OCI-LY7 (cell line): ENCODE measurements around the gene GPRIN1. TPM values are rescaled to one million over a fixed set of nuclear protein-coding genes. Genes with fewer than 3 reads are reported as not detected.

Experiments
- Bru-seq: library from RNA; stranded (reverse); fragments of 400-500 nt; gene quantifications from one replicate; lab custom pipeline; 2021; lab: Mats Ljungman, UMichigan
- BruChase-seq, 2 experiments: library from RNA; stranded (reverse); fragments of 400-500 nt; gene quantifications; one replicate each; lab custom pipeline; 2021; lab: Mats Ljungman, UMichigan
- BruUV-seq: library from RNA; stranded (reverse); fragments of 400-500 nt; replicated peaks from 2 replicates; lab custom pipeline; 2021; lab: Mats Ljungman, UMichigan
- CTCF ChIA-PET: fragments of 300-600 bp; sonication (Branson Sonifier 250); formaldehyde crosslinking; loops from one replicate; lab custom pipeline; 2022; ENCODE audit warnings: antibody characterized with exemption; ENCODE audit not compliant: unreplicated experiment; lab: Charles Lee
- POLR2A ChIA-PET: fragments of 300-600 bp; sonication (Branson Sonifier 250); formaldehyde crosslinking; loops from one replicate; lab custom pipeline; 2022; ENCODE audit warnings: antibody characterized with exemption; lab: Charles Lee
- DNase-seq: peaks from one replicate; pipeline ENCODE4 v3.0.0-alpha.2; 2015; ENCODE audit warnings: low spot score
- H2AFZ ChIP-seq: fragments of 200-600 bp; sonication (generic), shearing (Covaris generic); 2 replicates; pipeline ENCODE4 v1.6.1; 2014; ENCODE audit warnings: mild to moderate bottlenecking, antibody characterized with exemption, low read length, moderate library complexity
- H3K27ac ChIP-seq: fragments of 200-600 bp; sonication (generic); 2 replicates; pipeline ENCODE4 v1.5.1; 2014; ENCODE audit warnings: mixed run types, low read depth, mild to moderate bottlenecking, moderate library complexity, low read length, inconsistent platforms; ENCODE audit not compliant: poor library complexity, severe bottlenecking
- H3K36me3 ChIP-seq: fragments of 200-600 bp; sonication (generic); 2 replicates; pipeline ENCODE4 v1.6.1; 2014; ENCODE audit warnings: mild to moderate bottlenecking, antibody characterized with exemption, low read length, moderate library complexity, mixed read lengths; ENCODE audit not compliant: insufficient read depth
- H3K4me1 ChIP-seq: fragments of 200-600 bp; sonication (generic); 2 replicates; pipeline ENCODE4 v1.5.1; 2014; ENCODE audit warnings: mild to moderate bottlenecking, low read length; ENCODE audit not compliant: insufficient read depth, poor library complexity, severe bottlenecking
- H3K4me2 ChIP-seq: fragments of 200-600 bp; sonication (generic); 2 replicates; pipeline ENCODE4 v1.6.1; 2014; ENCODE audit warnings: mild to moderate bottlenecking, low read length
- H3K4me3 ChIP-seq: fragments of 200-600 bp; sonication (generic); 2 replicates; pipeline ENCODE4 v1.5.1; 2014; ENCODE audit warnings: mild to moderate bottlenecking, low read depth, low read length; ENCODE audit not compliant: poor library complexity, severe bottlenecking
- H3K79me2 ChIP-seq: fragments of 200-600 bp; sonication (generic); 2 replicates; pipeline ENCODE4 v1.6.1; 2016; ENCODE audit warnings: low read depth, mild to moderate bottlenecking, low read length, moderate library complexity, mixed read lengths; ENCODE audit not compliant: insufficient read depth
- H3K9me2 ChIP-seq: fragments of 200-600 bp; sonication (generic); 2 replicates; pipeline ENCODE4 v1.6.1; 2016; ENCODE audit warnings: mild to moderate bottlenecking, low read length, mixed read lengths; ENCODE audit not compliant: insufficient read depth
- H3K9me3 ChIP-seq: fragments of 200-600 bp; sonication (generic); 2 replicates; pipeline ENCODE4 v1.6.1; 2014; ENCODE audit warnings: mild to moderate bottlenecking, mixed run types, low read length, mixed read lengths
- H4K20me1 ChIP-seq: fragments of 200-600 bp; sonication (generic); 2 replicates; pipeline ENCODE4 v1.6.1; 2014; ENCODE audit warnings: mild to moderate bottlenecking, antibody characterized with exemption, low read length, moderate library complexity, mixed read lengths; ENCODE audit not compliant: insufficient read depth
- CTCF ChIP-seq: fragments of 200-600 bp; sonication (generic); conservative IDR thresholded peaks from 2 replicates; pipeline ENCODE4 v1.5.1; 2014; ENCODE audit warnings: mild to moderate bottlenecking, antibody characterized with exemption, low read length, moderate library complexity, mixed read lengths
- EZH2phosphoT487 ChIP-seq: fragments of 200-600 bp; sonication (generic); IDR thresholded peaks from 2 replicates; pipeline ENCODE4 v1.6.1; 2018; ENCODE audit warnings: low read depth, borderline replicate concordance, mild to moderate bottlenecking, mixed run types, antibody characterized with exemption, low read length, moderate library complexity, mixed read lengths
- intact Hi-C: fragments of 100-400 bp; cut with micrococcal nuclease; formaldehyde crosslinking; loops from one replicate; pipeline ENCODE4 v1.10.0; 2022; ENCODE audit not compliant: unreplicated experiment
- long read RNA-seq: library from polyadenylated mRNA; stranded (forward); transcript quantifications from one replicate; pipeline ENCODE4 v2.0.0, GENCODE V29; 2022
- total RNA-seq, 2 experiments: library from RNA; depleted of rRNA in 1 of 2; stranded (reverse); fragments of >200 nt in 1 of 2; shearing (Covaris generic) in 1 of 2; gene quantifications; 2 replicates each; pipeline ENCODE4 v1.2.3, GENCODE V29; 2014 to 2022

GPRIN1 gene
- total RNA-seq (2014; rRNA removed; shearing (Covaris generic)) (3.8 and 4.9 TPM in 2 replicates), total RNA-seq (2022) (4.5 and 5.3 TPM in 2 replicates), Bru-seq, nascent RNA (percentile 42 among the genes with signal in this experiment), BruChase-seq, experiment 1, labeled RNA remaining after a 6-hour chase (percentile 42 among the genes with signal in this experiment), BruChase-seq, experiment 2, labeled RNA remaining after a 2-hour chase (percentile 50 among the genes with signal in this experiment)
- long read RNA-seq, full-length matches to known transcripts: 8 of 14 reads
- long read RNA-seq, partial matches to known transcripts: 0 of 14 reads
- long read RNA-seq, other reads (novel, unspliced or antisense): 6 of 14 reads

GRCh38 chr5:176609724-176610434 is at the start of gene GPRIN1:
TSS of gene GPRIN1 (minus strand) at chr5:176610156. CDS start at chr5:176599834, 10,322 bp downstream.
- peak; percentile 80 for DNase-seq
- intact Hi-C loops: no loop called here

GRCh38 chr5:176659512-176659839 is 49.5 kb upstream of the GPRIN1 start:
- no peaks in the 10 kb centered on the region for H3K36me3 ChIP-seq
- H3K4me1 ChIP-seq: peaks cover 5% of the 10 kb centered on the region
- no peak overlapping the region for H3K4me3 ChIP-seq
- H3K9me2 ChIP-seq: no peaks in the 10 kb centered on the region
- no peak overlapping the region for H3K4me2 ChIP-seq
- CTCF ChIA-PET: interaction anchor here (1.8 kb wide), 1 partner anchor 12 kb away, joined by 9 read pairs; the partner anchor contains the start of gene TSPAN17
- no peak for TF ChIP-seq CTCF
- TF ChIP-seq EZH2phosphoT487: no peak
- no peak overlapping the region for H3K27ac ChIP-seq
- BruUV-seq: no TSS peak
- POLR2A ChIA-PET: interaction anchor here (0.6 to 0.9 kb wide), 2 partner anchors 252 to 362 kb away, joined by 3 read pairs; no protein-coding TSS in a partner anchor
- H2AFZ ChIP-seq: no peak overlapping the region
- H4K20me1 ChIP-seq: no peaks in the 10 kb centered on the region
- intact Hi-C loops: no loop called here
- H3K79me2 ChIP-seq: no peaks in the 10 kb centered on the region
- DNase-seq: no peak
- no peaks in the 10 kb centered on the region for H3K9me3 ChIP-seq

More at GRCh38 chr5:176609724-176610434, at the start of gene GPRIN1:
- no peak within 1 kb of the TSS for H3K27ac ChIP-seq
- peak within 1 kb of the TSS; percentile 73 for H3K4me3 ChIP-seq
- POLR2A ChIA-PET: no interaction called here
- peak within 1 kb of the TSS; percentile 87 for H3K4me2 ChIP-seq
- H3K4me1 ChIP-seq: peaks cover 14% of the 10 kb centered on the region
- no peaks in the 10 kb centered on the region for H3K79me2 ChIP-seq
- H2AFZ ChIP-seq: peak within 1 kb of the TSS; percentile 75
- CTCF ChIA-PET: no interaction called here
- H3K36me3 ChIP-seq: no peaks in the 10 kb centered on the region
- BruUV-seq: no TSS peak
- TF ChIP-seq CTCF (peak; percentile 61), EZH2phosphoT487 (no peak)
- no peaks in the 10 kb centered on the region for H4K20me1 ChIP-seq
- no peaks in the 10 kb centered on the region for H3K9me2 ChIP-seq
- H3K9me3 ChIP-seq: no peaks in the 10 kb centered on the region
